ENCODE data around the gene TMC1.

Gene TMC1

DNA sequence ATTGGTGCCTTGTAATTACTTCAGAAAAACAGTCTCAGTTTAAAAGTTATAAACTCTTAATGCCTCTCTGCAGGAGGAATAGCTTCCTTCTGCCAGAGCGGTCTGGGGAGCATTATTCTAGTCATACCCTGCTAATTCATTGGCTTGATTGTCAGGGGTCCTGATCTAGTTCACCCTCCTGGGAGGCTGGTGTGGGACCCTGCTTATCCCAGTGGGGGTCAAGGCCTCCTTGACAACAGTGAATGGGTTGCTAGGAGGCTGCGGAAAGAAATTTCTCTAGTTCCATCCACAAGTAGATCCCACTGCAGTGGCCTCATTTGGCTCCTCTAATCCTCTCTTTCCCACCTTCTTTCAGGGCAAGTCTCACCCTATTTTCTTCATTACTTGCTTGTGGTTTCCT lies 105.7 kb downstream of the TMC1 start:
- Histone ChIP-seq H3K4me1 (ENCODE audit: control insufficient read depth in 5 of 5, insufficient read depth in 5 of 5, low read length in 5 of 5) (no peaks in the 10 kb centered on the region), H3K27me3 (ENCODE audit: control insufficient read depth in 5 of 5, insufficient read depth in 4 of 5, low read length in 5 of 5) (no peaks in the 10 kb centered on the region), H3K9ac (ENCODE audit: low read length in 5 of 5) (no peak overlapping the region), H3K27ac (ENCODE audit: low read depth, low read length) (no peak overlapping the region), H3K4me3 (ENCODE audit: low read depth in 1 of 5, low read length in 5 of 5) (no peak overlapping the region), H3K36me3 (ENCODE audit: control insufficient read depth in 5 of 5, insufficient read depth in 5 of 5, low read length in 5 of 5) (no peaks in the 10 kb centered on the region), H3K9me3 (ENCODE audit: control insufficient read depth in 5 of 5, low read length in 5 of 5) (no peaks in the 10 kb centered on the region)

DNA sequence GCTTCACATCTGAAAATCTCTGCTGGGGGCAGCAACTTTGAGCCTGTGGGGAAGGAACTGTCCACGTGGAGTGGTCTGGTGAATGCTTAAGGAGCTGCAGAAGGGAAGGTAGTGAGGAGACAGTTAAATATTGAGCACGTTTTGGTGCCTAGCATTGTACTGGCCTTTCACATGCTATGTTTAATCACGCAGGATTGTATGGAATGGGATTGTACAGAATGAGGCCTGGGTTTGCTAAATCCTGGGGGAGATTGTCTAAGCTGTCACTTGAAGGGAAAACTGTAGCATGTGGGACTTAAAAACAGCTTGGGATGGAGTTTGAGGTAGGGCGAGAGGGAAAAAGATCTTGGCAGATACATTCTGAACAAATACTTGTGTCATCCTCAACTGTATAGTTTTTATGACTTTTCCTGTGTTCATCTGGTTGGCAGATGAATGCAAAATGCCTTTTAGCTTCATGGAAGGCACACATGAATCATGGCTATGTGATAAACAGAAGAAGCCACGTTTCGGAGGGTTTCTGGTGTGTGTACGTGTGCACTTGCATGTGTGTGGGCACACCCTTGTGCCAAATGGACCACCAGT lies 106.6 kb downstream of the TMC1 start:
- H3K36me3 ChIP-seq (ENCODE audit: control insufficient read depth in 5 of 5, insufficient read depth in 5 of 5, low read length in 5 of 5) = no peaks in the 10 kb centered on the region
- no peak overlapping the region for H3K4me3 ChIP-seq (ENCODE audit: low read depth in 1 of 5, low read length in 5 of 5)
- H3K9me3 ChIP-seq (ENCODE audit: control insufficient read depth in 5 of 5, low read length in 5 of 5) = peaks cover 0 to 1% (median 0%) of the 10 kb centered on the region in 5 donors
- no peaks in the 10 kb centered on the region for H3K4me1 ChIP-seq (ENCODE audit: control insufficient read depth in 5 of 5, insufficient read depth in 5 of 5, low read length in 5 of 5)
- no peak overlapping the region for H3K27ac ChIP-seq (ENCODE audit: low read depth, low read length)
- H3K27me3 ChIP-seq (ENCODE audit: control insufficient read depth in 5 of 5, insufficient read depth in 4 of 5, low read length in 5 of 5) = no peaks in the 10 kb centered on the region
- H3K9ac ChIP-seq (ENCODE audit: low read length in 5 of 5) = no peak overlapping the region

DNA sequence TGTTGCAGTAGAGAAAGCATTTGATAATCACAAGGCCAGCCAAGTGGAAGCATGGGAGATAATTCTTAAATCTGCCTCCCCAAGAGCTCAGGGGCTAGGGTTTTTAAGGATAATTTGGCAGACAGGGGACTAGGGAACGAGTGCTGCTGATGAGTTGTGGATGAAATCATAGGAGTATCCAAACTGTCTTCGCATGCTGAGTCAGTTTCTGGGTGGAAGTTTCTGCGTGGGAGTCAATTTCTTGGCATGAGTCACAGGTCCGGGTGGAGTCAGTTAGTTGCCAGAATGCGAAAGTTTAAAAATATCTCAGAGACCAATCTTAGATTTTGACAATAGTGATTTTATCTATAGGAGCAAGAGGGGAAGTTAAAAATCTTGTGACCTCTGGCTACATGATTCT lies 112.6 kb downstream of the TMC1 start:
- Histone ChIP-seq H3K27ac (ENCODE audit: low read depth, low read length) (no peak overlapping the region), H3K36me3 (ENCODE audit: control insufficient read depth in 5 of 5, insufficient read depth in 5 of 5, low read length in 5 of 5) (no peaks in the 10 kb centered on the region), H3K4me3 (ENCODE audit: low read depth in 1 of 5, low read length in 5 of 5) (peak overlapping the region in 1 of 5 donors; percentile 0), H3K9me3 (ENCODE audit: control insufficient read depth in 5 of 5, low read length in 5 of 5) (peaks cover 5 to 11% (median 8%) of the 10 kb centered on the region in 5 donors), H3K4me1 (ENCODE audit: control insufficient read depth in 5 of 5, insufficient read depth in 5 of 5, low read length in 5 of 5) (peaks cover 0 to 5% (median 0%) of the 10 kb centered on the region in 5 donors), H3K9ac (ENCODE audit: low read length in 5 of 5) (no peak overlapping the region), H3K27me3 (ENCODE audit: control insufficient read depth in 5 of 5, insufficient read depth in 4 of 5, low read length in 5 of 5) (no peaks in the 10 kb centered on the region)

DNA sequence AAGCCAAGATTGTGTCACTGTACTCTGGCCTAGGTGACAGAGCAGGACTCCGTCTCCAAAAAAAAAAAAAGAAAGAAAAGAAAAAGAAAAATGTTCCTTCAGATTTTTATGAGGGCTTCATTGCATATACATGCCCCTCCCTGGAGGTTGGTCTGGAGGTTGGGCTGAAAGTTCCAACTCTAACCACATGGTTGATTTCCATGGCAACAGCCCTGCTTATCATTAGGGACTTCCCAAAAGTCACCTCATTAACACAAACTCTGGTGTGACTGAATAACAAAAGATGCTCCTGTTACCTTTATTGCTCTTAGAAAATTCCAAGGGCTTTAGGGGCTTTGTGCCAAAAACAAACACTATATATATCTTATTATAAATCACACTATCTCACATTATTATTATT lies 113.8 kb downstream of the TMC1 start:
- Histone ChIP-seq H3K36me3 (ENCODE audit: control insufficient read depth in 5 of 5, insufficient read depth in 5 of 5, low read length in 5 of 5) (no peaks in the 10 kb centered on the region), H3K9ac (ENCODE audit: low read length in 5 of 5) (no peak overlapping the region), H3K4me1 (ENCODE audit: control insufficient read depth in 5 of 5, insufficient read depth in 5 of 5, low read length in 5 of 5) (peaks cover 0 to 5% (median 0%) of the 10 kb centered on the region in 5 donors), H3K9me3 (ENCODE audit: control insufficient read depth in 5 of 5, low read length in 5 of 5) (peaks cover 5 to 11% (median 8%) of the 10 kb centered on the region in 5 donors), H3K27me3 (ENCODE audit: control insufficient read depth in 5 of 5, insufficient read depth in 4 of 5, low read length in 5 of 5) (no peaks in the 10 kb centered on the region), H3K27ac (ENCODE audit: low read depth, low read length) (no peak overlapping the region), H3K4me3 (ENCODE audit: low read depth in 1 of 5, low read length in 5 of 5) (no peak overlapping the region)

DNA sequence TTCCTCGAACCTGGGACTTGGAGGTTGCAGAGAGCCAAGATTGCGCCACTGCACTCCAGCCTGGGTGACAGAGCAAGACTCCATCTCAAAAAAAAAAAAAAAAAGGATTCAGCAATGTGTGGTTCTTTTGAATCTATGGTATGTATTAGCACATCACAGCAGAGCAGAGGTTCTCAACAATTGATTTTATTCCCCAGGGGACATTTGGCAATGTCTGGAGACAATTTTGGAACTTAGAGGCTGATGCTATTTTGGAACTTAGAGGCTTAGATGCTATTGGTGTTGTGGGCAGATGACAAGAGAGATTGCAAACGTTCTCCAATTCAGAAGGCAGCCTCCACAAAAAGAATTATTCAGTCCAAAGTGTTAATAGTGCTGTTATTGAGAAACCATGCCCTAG lies 115.2 kb downstream of the TMC1 start:
- H3K36me3 ChIP-seq (ENCODE audit: control insufficient read depth in 5 of 5, insufficient read depth in 5 of 5, low read length in 5 of 5) = no peaks in the 10 kb centered on the region
- no peak overlapping the region for H3K27ac ChIP-seq (ENCODE audit: low read depth, low read length)
- H3K9me3 ChIP-seq (ENCODE audit: control insufficient read depth in 5 of 5, low read length in 5 of 5) = peaks cover 5 to 11% (median 8%) of the 10 kb centered on the region in 5 donors
- H3K4me3 ChIP-seq (ENCODE audit: low read depth in 1 of 5, low read length in 5 of 5) = no peak overlapping the region
- peaks cover 0 to 5% (median 0%) of the 10 kb centered on the region in 5 donors for H3K4me1 ChIP-seq (ENCODE audit: control insufficient read depth in 5 of 5, insufficient read depth in 5 of 5, low read length in 5 of 5)
- H3K27me3 ChIP-seq (ENCODE audit: control insufficient read depth in 5 of 5, insufficient read depth in 4 of 5, low read length in 5 of 5) = no peaks in the 10 kb centered on the region
- no peak overlapping the region for H3K9ac ChIP-seq (ENCODE audit: low read length in 5 of 5)

DNA sequence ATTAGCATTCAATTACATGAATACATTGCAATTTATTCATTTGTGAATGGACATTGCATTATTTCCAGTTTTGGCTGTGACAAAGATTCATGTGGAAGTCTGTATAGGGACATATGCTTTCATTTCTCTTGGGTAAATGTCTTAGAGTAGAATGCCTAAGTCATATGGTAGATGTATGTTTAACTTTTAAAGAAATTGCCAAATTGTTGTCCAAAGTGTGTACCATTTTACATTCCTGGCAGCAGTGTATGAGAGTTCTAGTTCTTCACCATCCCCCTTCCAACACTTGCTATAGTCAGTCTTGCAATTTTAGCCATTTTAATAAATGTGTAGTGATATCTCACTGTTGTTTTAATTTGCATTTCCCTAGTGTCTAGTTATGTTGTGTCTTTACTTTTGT lies 122.2 kb downstream of the TMC1 start:
- H3K27ac ChIP-seq (ENCODE audit: low read depth, low read length) = no peak overlapping the region
- no peaks in the 10 kb centered on the region for H3K36me3 ChIP-seq (ENCODE audit: control insufficient read depth in 5 of 5, insufficient read depth in 5 of 5, low read length in 5 of 5)
- no peaks in the 10 kb centered on the region for H3K9me3 ChIP-seq (ENCODE audit: control insufficient read depth in 5 of 5, low read length in 5 of 5)
- H3K27me3 ChIP-seq (ENCODE audit: control insufficient read depth in 5 of 5, insufficient read depth in 4 of 5, low read length in 5 of 5) = no peaks in the 10 kb centered on the region
- H3K4me3 ChIP-seq (ENCODE audit: low read depth in 1 of 5, low read length in 5 of 5) = no peak overlapping the region
- no peaks in the 10 kb centered on the region for H3K4me1 ChIP-seq (ENCODE audit: control insufficient read depth in 5 of 5, insufficient read depth in 5 of 5, low read length in 5 of 5)
- H3K9ac ChIP-seq (ENCODE audit: low read length in 5 of 5) = no peak overlapping the region

DNA sequence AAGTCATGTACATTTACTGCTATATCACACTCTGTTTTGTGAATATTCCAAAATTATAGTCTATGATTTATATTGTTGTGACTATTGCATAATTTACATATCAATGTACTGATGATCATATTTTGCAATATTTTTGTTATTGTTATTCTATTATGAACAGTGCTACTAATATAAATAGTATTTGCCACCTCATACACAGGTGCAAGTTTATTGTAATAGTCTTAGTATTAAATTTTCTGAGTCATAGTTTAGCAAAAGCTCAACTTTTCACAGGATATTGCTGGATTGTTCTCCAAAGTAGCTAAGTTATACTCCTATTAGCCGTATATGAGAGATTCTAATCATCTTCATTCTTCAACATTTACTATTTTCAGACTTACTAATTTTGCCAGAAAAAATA lies 124.7 kb downstream of the TMC1 start:
- Histone ChIP-seq H3K36me3 (ENCODE audit: control insufficient read depth in 5 of 5, insufficient read depth in 5 of 5, low read length in 5 of 5) (no peaks in the 10 kb centered on the region), H3K4me1 (ENCODE audit: control insufficient read depth in 5 of 5, insufficient read depth in 5 of 5, low read length in 5 of 5) (no peaks in the 10 kb centered on the region), H3K9ac (ENCODE audit: low read length in 5 of 5) (no peak overlapping the region), H3K9me3 (ENCODE audit: control insufficient read depth in 5 of 5, low read length in 5 of 5) (no peaks in the 10 kb centered on the region), H3K27me3 (ENCODE audit: control insufficient read depth in 5 of 5, insufficient read depth in 4 of 5, low read length in 5 of 5) (no peaks in the 10 kb centered on the region), H3K4me3 (ENCODE audit: low read depth in 1 of 5, low read length in 5 of 5) (no peak overlapping the region), H3K27ac (ENCODE audit: low read depth, low read length) (no peak overlapping the region)

DNA sequence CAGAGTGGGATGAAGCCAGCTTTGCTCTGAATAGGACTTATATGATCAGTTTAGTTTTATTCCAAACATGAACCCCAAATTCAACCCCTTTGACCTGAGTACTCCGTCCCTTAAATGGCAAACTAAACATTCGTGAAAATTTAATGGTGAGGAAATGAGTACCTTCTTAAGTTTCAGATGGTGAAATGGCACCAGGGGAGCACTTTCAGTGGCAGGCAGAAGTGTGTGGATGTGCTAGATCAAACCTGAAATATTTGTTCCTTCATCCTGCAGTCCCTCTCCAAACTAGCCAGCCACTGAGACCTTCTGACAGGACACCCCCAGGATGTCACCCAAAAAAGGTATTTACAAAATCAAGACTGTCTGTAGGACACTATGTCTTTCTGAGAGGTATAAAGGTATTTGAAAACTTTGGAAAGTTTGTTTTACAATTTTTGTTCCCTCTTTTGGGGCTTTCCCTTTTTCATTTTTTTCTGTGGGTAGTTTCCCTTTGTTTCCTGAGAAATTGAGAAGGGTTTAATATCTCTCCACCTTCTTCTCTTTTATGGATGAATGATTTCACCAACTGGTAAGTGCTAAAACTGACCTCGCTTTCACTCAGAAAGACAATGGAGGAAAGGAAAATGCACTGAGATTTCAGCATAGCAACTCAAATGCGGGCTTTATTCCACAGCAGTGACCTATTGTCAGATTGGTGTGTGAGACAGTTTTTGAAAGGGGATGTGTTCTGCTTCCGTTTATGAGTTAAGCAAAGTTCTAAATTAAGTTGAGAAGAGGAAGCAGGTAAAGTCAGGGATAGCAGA lies 127.1 kb downstream of the TMC1 start:
- Histone ChIP-seq H3K9ac (ENCODE audit: low read length in 5 of 5) (no peak overlapping the region), H3K9me3 (ENCODE audit: control insufficient read depth in 5 of 5, low read length in 5 of 5) (no peaks in the 10 kb centered on the region), H3K4me3 (ENCODE audit: low read depth in 1 of 5, low read length in 5 of 5) (no peak overlapping the region), H3K4me1 (ENCODE audit: control insufficient read depth in 5 of 5, insufficient read depth in 5 of 5, low read length in 5 of 5) (no peaks in the 10 kb centered on the region), H3K27me3 (ENCODE audit: control insufficient read depth in 5 of 5, insufficient read depth in 4 of 5, low read length in 5 of 5) (no peaks in the 10 kb centered on the region), H3K27ac (ENCODE audit: low read depth, low read length) (no peak overlapping the region), H3K36me3 (ENCODE audit: control insufficient read depth in 5 of 5, insufficient read depth in 5 of 5, low read length in 5 of 5) (no peaks in the 10 kb centered on the region)

DNA sequence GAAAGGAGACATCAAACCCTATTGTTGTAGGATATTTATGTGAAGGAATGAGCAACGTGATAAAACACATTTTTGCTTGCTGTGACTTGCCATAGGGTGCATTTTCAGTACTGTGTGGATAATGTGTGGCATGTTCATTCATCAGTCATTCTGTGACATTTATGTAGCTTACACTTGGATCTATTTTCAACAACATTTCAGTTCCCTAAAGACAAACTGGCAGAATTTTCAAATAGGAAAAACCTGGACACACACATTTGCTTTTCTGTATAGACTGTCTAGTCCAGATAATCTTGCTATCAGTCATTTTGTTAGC lies 127.7 kb downstream of the TMC1 start:
- Histone ChIP-seq H3K9ac (ENCODE audit: low read length in 5 of 5) (no peak overlapping the region), H3K4me3 (ENCODE audit: low read depth in 1 of 5, low read length in 5 of 5) (no peak overlapping the region), H3K9me3 (ENCODE audit: control insufficient read depth in 5 of 5, low read length in 5 of 5) (no peaks in the 10 kb centered on the region), H3K36me3 (ENCODE audit: control insufficient read depth in 5 of 5, insufficient read depth in 5 of 5, low read length in 5 of 5) (no peaks in the 10 kb centered on the region), H3K4me1 (ENCODE audit: control insufficient read depth in 5 of 5, insufficient read depth in 5 of 5, low read length in 5 of 5) (no peaks in the 10 kb centered on the region), H3K27me3 (ENCODE audit: control insufficient read depth in 5 of 5, insufficient read depth in 4 of 5, low read length in 5 of 5) (no peaks in the 10 kb centered on the region), H3K27ac (ENCODE audit: low read depth, low read length) (no peak overlapping the region)

DNA sequence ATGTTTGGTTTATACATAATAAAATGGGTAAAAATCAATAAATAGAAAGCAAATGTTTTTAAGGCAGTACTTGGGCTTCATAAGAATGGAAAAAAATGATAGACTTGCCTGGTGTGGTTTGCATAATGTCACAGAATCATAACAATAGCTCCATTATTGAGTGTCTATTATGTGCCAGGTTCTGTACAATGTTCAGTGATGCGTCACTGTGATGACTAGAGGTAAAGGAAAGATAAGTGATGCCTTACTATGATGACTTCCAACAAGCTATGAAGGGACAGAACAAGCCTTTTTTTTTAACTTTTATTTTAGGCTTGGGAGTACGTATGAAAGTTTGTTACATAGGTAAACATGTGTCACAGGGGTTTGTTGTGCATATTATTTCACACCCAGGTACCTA lies 128.8 kb downstream of the TMC1 start:
- no peak overlapping the region for H3K9ac ChIP-seq (ENCODE audit: low read length in 5 of 5)
- H3K4me3 ChIP-seq (ENCODE audit: low read depth in 1 of 5, low read length in 5 of 5) = no peak overlapping the region
- no peaks in the 10 kb centered on the region for H3K9me3 ChIP-seq (ENCODE audit: control insufficient read depth in 5 of 5, low read length in 5 of 5)
- H3K4me1 ChIP-seq (ENCODE audit: control insufficient read depth in 5 of 5, insufficient read depth in 5 of 5, low read length in 5 of 5) = no peaks in the 10 kb centered on the region
- H3K27me3 ChIP-seq (ENCODE audit: control insufficient read depth in 5 of 5, insufficient read depth in 4 of 5, low read length in 5 of 5) = no peaks in the 10 kb centered on the region
- H3K27ac ChIP-seq (ENCODE audit: low read depth, low read length) = no peak overlapping the region
- H3K36me3 ChIP-seq (ENCODE audit: control insufficient read depth in 5 of 5, insufficient read depth in 5 of 5, low read length in 5 of 5) = no peaks in the 10 kb centered on the region

All from subcutaneous abdominal adipose tissue (tissue), 5 donors.